Bronchial epithelial cell (primary cell): ENCODE results near the gene CALHM4. TPM values are rescaled to one million over a fixed set of nuclear protein-coding genes. Genes with fewer than 3 reads are reported as not detected.

Experiments
- DNase-seq: peaks from one replicate; pipeline ENCODE4 v3.0.0-alpha.2; 2010; ENCODE audit warnings: low read depth
- FAIRE-seq: peaks from 2 replicates; lab custom pipeline; 2011; peaks lifted over from hg19 to GRCh38; lab: Jason Lieb, UNC
- H3K27me3 ChIP-seq: 2 replicates; pipeline ENCODE4 v1.5.1; 2011; ENCODE audit warnings: low read length; ENCODE audit not compliant: control insufficient read depth, insufficient read depth
- H3K36me3 ChIP-seq: 2 replicates; pipeline ENCODE4 v1.5.1; 2011; ENCODE audit warnings: low read length; ENCODE audit not compliant: control insufficient read depth, insufficient read depth
- H3K4me3 ChIP-seq: 2 replicates; pipeline ENCODE4 v1.5.1; 2011; ENCODE audit warnings: mild to moderate bottlenecking, low read depth, low read length, control low read depth
- total RNA-seq: library from RNA; depleted of rRNA; stranded (reverse); fragments of >200 nt; gene quantifications from 2 replicates; pipeline ENCODE4 v1.2.1, GENCODE V29; 2014
- TF ChIP-seq, protein P1 (sequence below): IDR thresholded peaks from 2 replicates; pipeline ENCODE4 v1.5.1; 2011; ENCODE audit warnings: mild to moderate bottlenecking, moderate library complexity, low read length, control low read depth, inconsistent platforms; ENCODE audit not compliant: insufficient read depth, severe bottlenecking

CALHM4 gene
- total RNA-seq, 1 donor from 2014 or later = under 0.01 TPM

- Histone ChIP-seq H3K4me3 (no peak overlapping the region), H3K36me3 (no peaks in the 10 kb centered on the region), H3K27me3 (no peaks in the 10 kb centered on the region)
- no peak for DNase-seq
- TF ChIP-seq, protein P1, sequence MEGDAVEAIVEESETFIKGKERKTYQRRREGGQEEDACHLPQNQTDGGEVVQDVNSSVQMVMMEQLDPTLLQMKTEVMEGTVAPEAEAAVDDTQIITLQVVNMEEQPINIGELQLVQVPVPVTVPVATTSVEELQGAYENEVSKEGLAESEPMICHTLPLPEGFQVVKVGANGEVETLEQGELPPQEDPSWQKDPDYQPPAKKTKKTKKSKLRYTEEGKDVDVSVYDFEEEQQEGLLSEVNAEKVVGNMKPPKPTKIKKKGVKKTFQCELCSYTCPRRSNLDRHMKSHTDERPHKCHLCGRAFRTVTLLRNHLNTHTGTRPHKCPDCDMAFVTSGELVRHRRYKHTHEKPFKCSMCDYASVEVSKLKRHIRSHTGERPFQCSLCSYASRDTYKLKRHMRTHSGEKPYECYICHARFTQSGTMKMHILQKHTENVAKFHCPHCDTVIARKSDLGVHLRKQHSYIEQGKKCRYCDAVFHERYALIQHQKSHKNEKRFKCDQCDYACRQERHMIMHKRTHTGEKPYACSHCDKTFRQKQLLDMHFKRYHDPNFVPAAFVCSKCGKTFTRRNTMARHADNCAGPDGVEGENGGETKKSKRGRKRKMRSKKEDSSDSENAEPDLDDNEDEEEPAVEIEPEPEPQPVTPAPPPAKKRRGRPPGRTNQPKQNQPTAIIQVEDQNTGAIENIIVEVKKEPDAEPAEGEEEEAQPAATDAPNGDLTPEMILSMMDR = no peak
- FAIRE-seq = no peak
Observed at GRCh38 chr6:116528133-116528532, 25.4 kb upstream of the CALHM4 start.

DNA sequence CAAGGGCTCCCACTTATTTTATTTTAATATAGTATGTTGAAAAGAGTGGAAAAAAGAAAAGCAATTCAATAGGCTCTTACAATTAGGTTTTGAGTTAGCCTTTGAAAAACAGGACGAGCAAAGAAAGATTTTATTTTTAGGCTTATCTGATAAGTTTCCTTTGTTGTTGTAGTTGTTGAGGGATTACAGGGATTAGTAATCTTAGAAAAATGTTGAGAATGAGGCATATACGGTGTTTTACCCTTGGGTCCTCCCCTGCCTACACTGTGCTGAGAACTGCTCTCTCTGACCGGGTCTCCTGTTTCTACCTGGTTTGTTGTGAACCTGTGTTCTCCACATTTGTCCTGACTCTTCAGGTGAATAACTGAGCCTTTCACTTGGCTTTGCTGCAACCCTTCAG is 24.8 kb upstream of the CALHM4 start:
- Histone ChIP-seq H3K4me3 (no peak overlapping the region), H3K36me3 (no peaks in the 10 kb centered on the region), H3K27me3 (no peaks in the 10 kb centered on the region)
- DNase-seq (no peak), FAIRE-seq (peak; percentile 23)
- TF ChIP-seq, protein P1 = no peak

GRCh38 chr6:116529466-116530290 is 23.9 kb upstream of the CALHM4 start:
- H3K36me3 ChIP-seq = no peaks in the 10 kb centered on the region
- H3K27me3 ChIP-seq = no peaks in the 10 kb centered on the region
- TF ChIP-seq, protein P1 = no peak
- DNase-seq = peak; percentile 38
- H3K4me3 ChIP-seq = no peak overlapping the region
- FAIRE-seq = peak; percentile 68

GRCh38 chr6:116530436-116530835 is 23.1 kb upstream of the CALHM4 start:
- no peak for FAIRE-seq
- Histone ChIP-seq H3K36me3 (no peaks in the 10 kb centered on the region), H3K27me3 (no peaks in the 10 kb centered on the region), H3K4me3 (no peak overlapping the region)
- no peak for DNase-seq
- TF ChIP-seq, protein P1 = no peak

- TF ChIP-seq, protein P1 = peak; percentile 71
- Histone ChIP-seq H3K27me3 (no peaks in the 10 kb centered on the region), H3K36me3 (no peaks in the 10 kb centered on the region), H3K4me3 (no peak overlapping the region)
- DNase-seq (peak; percentile 57), FAIRE-seq (no peak)
Observed at GRCh38 chr6:116531675-116532570, 21.6 kb upstream of the CALHM4 start.
